ENCODE data around the gene SYCE3. TPM values are rescaled to one million over a fixed set of nuclear protein-coding genes. Genes with fewer than 3 reads are reported as not detected.

SYCE3 gene
- total RNA-seq, 4 donors from 2014 or later = not detected

- Histone ChIP-seq H3K27ac (no peak overlapping the region), H3K4me1 (peaks cover 0 to 7% (median 0%) of the 10 kb centered on the region in 3 donors), H3K27me3 (peaks cover 91% of the 10 kb centered on the region), H3K4me3 (no peak overlapping the region), H3K9me3 (no peaks in the 10 kb centered on the region), H3K36me3 (peaks cover 0 to 6% of the 10 kb centered on the region in 2 donors)
- ATAC-seq = no peak
- TF ChIP-seq CTCF (IDR thresholded peaks at IDR 0.05) (no peak), POLR2A (IDR thresholded peaks at IDR 0.05) (no peak), POLR2AphosphoS5 (IDR thresholded peaks at IDR 0.05) (no peak), EP300 (IDR thresholded peaks at IDR 0.05) (no peak)
- WGBS, 2 donors (ENCODE audit: low coverage in 1 of 2) = 79 to 80% methylated on average over 2 to 5 of the region's 18 CpGs
Measured at GRCh38 chr22:50606946-50607658, 44.4 kb upstream of the SYCE3 start.

GRCh38 chr22:50606165-50606945, 43.6 kb upstream of the SYCE3 start:
- TF ChIP-seq CTCF (IDR thresholded peaks at IDR 0.05) (no peak), EP300 (IDR thresholded peaks at IDR 0.05) (no peak), POLR2A (IDR thresholded peaks at IDR 0.05) (no peak), POLR2AphosphoS5 (IDR thresholded peaks at IDR 0.05) (no peak)
- H3K36me3 ChIP-seq = peaks cover 0 to 6% of the 10 kb centered on the region in 2 donors
- peaks cover 0 to 8% (median 0%) of the 10 kb centered on the region in 3 donors for H3K4me1 ChIP-seq
- WGBS, 2 donors (ENCODE audit: low coverage in 1 of 2) = 69 to 82% methylated on average over 2 of the region's 19 CpGs
- peaks cover 95% of the 10 kb centered on the region for H3K27me3 ChIP-seq
- no peak overlapping the region for H3K27ac ChIP-seq
- no peak overlapping the region for H3K4me3 ChIP-seq
- H3K9me3 ChIP-seq = no peaks in the 10 kb centered on the region
- no peak for ATAC-seq

GRCh38 chr22:50605613-50606074, 42.9 kb upstream of the SYCE3 start:
- Histone ChIP-seq H3K27ac (no peak overlapping the region), H3K27me3 (peaks cover 95% of the 10 kb centered on the region), H3K9me3 (no peaks in the 10 kb centered on the region), H3K4me1 (peaks cover 0 to 15% (median 0%) of the 10 kb centered on the region in 3 donors), H3K36me3 (peaks cover 0 to 6% of the 10 kb centered on the region in 2 donors), H3K4me3 (no peak overlapping the region)
- TF ChIP-seq POLR2AphosphoS5 (IDR thresholded peaks at IDR 0.05) (no peak), EP300 (IDR thresholded peaks at IDR 0.05) (no peak), POLR2A (IDR thresholded peaks at IDR 0.05) (no peak), CTCF (IDR thresholded peaks at IDR 0.05) (no peak)
- ATAC-seq = no peak
- WGBS, 2 donors (ENCODE audit: low coverage in 1 of 2) = no CpG with 5 or more reads among the region's 20 CpGs

- TF ChIP-seq POLR2AphosphoS5 (IDR thresholded peaks at IDR 0.05) = no peak
- no peak for TF ChIP-seq POLR2A (IDR thresholded peaks at IDR 0.05)
- no peak for TF ChIP-seq EP300 (IDR thresholded peaks at IDR 0.05)
- TF ChIP-seq CTCF (IDR thresholded peaks at IDR 0.05) = no peak
- WGBS, 2 donors (ENCODE audit: low coverage in 1 of 2) = 93% methylated on average over 3 of the region's 23 CpGs; no CpG with 5 or more reads in 1 of the 2 donors
- H3K27me3 ChIP-seq = peaks cover 95% of the 10 kb centered on the region
- peaks cover 0 to 21% (median 0%) of the 10 kb centered on the region in 3 donors for H3K4me1 ChIP-seq
- no peak overlapping the region for H3K27ac ChIP-seq
- no peaks in the 10 kb centered on the region for H3K9me3 ChIP-seq
- no peak for ATAC-seq
- H3K4me3 ChIP-seq = no peak overlapping the region
- H3K36me3 ChIP-seq = peaks cover 0 to 6% of the 10 kb centered on the region in 2 donors
Measured at GRCh38 chr22:50605002-50605612, 42.4 kb upstream of the SYCE3 start.
